ENCODE results near the gene TPI1.

TPI1 gene

GRCh38 chr12:6850796-6851152 lies 16.6 kb upstream of the TPI1 start:
- H3K4me3 ChIP-seq (ENCODE audit: low read depth, low read length) = peak overlapping the region; percentile 96
- H3K4me1 ChIP-seq = peaks cover 17% of the 10 kb centered on the region
- TF ChIP-seq, protein P1, sequence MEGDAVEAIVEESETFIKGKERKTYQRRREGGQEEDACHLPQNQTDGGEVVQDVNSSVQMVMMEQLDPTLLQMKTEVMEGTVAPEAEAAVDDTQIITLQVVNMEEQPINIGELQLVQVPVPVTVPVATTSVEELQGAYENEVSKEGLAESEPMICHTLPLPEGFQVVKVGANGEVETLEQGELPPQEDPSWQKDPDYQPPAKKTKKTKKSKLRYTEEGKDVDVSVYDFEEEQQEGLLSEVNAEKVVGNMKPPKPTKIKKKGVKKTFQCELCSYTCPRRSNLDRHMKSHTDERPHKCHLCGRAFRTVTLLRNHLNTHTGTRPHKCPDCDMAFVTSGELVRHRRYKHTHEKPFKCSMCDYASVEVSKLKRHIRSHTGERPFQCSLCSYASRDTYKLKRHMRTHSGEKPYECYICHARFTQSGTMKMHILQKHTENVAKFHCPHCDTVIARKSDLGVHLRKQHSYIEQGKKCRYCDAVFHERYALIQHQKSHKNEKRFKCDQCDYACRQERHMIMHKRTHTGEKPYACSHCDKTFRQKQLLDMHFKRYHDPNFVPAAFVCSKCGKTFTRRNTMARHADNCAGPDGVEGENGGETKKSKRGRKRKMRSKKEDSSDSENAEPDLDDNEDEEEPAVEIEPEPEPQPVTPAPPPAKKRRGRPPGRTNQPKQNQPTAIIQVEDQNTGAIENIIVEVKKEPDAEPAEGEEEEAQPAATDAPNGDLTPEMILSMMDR (IDR thresholded peaks at IDR 0.05) = no peak
- H2AFZ ChIP-seq = peak overlapping the region; percentile 99
- no peaks in the 10 kb centered on the region for H3K36me3 ChIP-seq (ENCODE audit: control insufficient read depth, insufficient read depth, low read length)
- H3K9ac ChIP-seq = no peak overlapping the region
- peak overlapping the region; percentile 98 for H3K27ac ChIP-seq
- H3K79me2 ChIP-seq = peaks cover 23% of the 10 kb centered on the region
- H3K4me2 ChIP-seq (ENCODE audit: low read length) = peak overlapping the region; percentile 99
- no peaks in the 10 kb centered on the region for H3K27me3 ChIP-seq (ENCODE audit: control insufficient read depth, insufficient read depth, low read length)
- H3K9me3 ChIP-seq (ENCODE audit: control insufficient read depth, low read length) = no peaks in the 10 kb centered on the region

DNA sequence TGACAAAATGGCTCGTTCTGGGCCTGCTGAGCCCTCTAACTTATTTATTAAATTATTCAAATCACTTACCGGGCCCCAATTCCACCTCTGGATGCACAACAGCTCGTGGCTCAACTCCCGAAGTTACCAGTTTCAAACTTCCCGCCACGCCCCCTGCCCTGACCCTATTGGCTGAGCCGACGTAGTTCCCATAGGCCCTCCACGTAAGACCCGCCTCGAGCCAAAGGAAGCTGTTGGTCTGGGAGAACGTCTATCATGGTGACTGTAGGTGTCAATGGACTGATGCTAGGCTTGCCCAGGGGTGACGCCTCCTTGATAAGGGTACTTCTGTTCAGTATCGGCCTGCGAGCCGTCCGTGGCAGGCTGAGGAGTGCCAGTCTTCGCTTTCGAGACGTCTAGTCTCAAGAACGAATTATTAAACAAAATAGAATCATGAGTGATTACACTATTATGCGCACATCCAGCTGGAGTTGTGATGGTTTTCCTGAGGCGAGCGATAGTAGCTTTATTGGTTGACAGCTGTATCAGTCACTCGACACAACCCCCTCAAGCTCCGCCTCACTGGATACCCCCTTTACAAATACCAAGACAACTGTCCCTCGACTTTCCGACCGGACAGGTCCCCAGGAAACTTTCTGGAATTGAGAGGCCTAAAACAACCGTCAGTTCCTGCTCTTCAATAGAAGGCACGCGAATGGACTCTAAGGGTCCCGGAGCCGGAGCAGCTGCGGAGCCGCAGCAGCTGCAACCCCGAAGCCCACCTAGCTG lies 16.0 kb upstream of the TPI1 start, which contains the start of gene CDCA3:
Gene CDCA3 (minus strand): TSS at position 134 of the 768 bp plus-strand sequence. CDS start 334 bp downstream, outside the sequence.
- Histone ChIP-seq H3K79me2 (peaks cover 23% of the 10 kb centered on the region), H3K27me3 (ENCODE audit: control insufficient read depth, insufficient read depth, low read length) (no peaks in the 10 kb centered on the region), H3K4me1 (peaks cover 17% of the 10 kb centered on the region), H2AFZ (peak within 1 kb of the TSS; percentile 99), H3K36me3 (ENCODE audit: control insufficient read depth, insufficient read depth, low read length) (no peaks in the 10 kb centered on the region), H3K9ac (peak within 1 kb of the TSS; percentile 13), H3K4me3 (ENCODE audit: low read depth, low read length) (peak within 1 kb of the TSS; percentile 96), H3K9me3 (ENCODE audit: control insufficient read depth, low read length) (no peaks in the 10 kb centered on the region), H3K4me2 (ENCODE audit: low read length) (peak within 1 kb of the TSS; percentile 99), H3K27ac (peak within 1 kb of the TSS; percentile 98)
- TF ChIP-seq, protein P1 (IDR thresholded peaks at IDR 0.05) = no peak

- H2AFZ ChIP-seq = peak within 1 kb of the TSS; percentile 99
- H3K4me3 ChIP-seq (ENCODE audit: low read depth, low read length) = peak within 1 kb of the TSS; percentile 96
- H3K9me3 ChIP-seq (ENCODE audit: control insufficient read depth, low read length) = no peaks in the 10 kb centered on the region
- H3K4me2 ChIP-seq (ENCODE audit: low read length) = peak within 1 kb of the TSS; percentile 99
- H3K9ac ChIP-seq = peak within 1 kb of the TSS; percentile 13
- H3K27ac ChIP-seq = peak within 1 kb of the TSS; percentile 98
- peaks cover 23% of the 10 kb centered on the region for H3K79me2 ChIP-seq
- TF ChIP-seq, protein P1 (IDR thresholded peaks at IDR 0.05) = peak; percentile 16
- peaks cover 17% of the 10 kb centered on the region for H3K4me1 ChIP-seq
- H3K36me3 ChIP-seq (ENCODE audit: control insufficient read depth, insufficient read depth, low read length) = no peaks in the 10 kb centered on the region
- H3K27me3 ChIP-seq (ENCODE audit: control insufficient read depth, insufficient read depth, low read length) = no peaks in the 10 kb centered on the region
These were observed 15.2 kb upstream of the TPI1 start, which contains the start of gene USP5 for GRCh38 chr12:6851921-6852650. USP5 (plus strand) TSS chr12:6852150; CDS start chr12:6852180, 30 bp downstream.

DNA sequence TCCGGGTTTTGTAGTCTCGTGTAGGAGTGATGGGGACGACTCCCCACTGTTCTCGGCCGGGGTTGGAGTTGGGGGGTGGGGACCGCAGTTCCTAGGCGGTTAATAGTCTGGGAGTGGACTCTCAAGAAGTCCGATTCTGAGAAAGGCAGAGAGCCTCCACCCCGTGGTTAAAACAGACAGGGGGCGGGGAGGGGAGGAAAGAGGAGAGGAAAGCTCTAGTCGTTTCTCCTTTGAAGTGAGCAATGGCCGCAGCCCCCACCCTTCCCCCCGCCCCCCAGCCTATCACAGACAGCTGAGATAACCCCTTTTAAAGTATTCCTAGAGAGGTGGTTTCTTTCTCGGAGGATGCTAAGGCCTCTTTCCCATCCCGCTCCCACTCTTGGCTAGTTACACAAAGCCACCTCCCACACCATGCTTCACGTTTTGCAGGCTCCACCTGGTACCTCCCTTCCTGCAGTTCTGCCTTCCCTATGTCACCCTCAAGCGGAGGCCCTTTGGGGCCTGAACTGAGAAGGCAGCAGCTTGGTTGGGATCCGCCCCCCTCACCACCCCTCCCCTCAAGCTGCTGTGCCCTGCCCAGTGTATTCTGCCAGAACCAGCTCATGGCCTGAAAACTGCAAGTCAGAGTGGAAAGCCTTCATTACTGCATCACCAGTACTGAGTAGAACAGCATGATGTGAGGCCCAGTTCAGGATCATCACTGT lies 14.5 kb upstream of the TPI1 start:
- Histone ChIP-seq H2AFZ (peak overlapping the region; percentile 99), H3K4me2 (ENCODE audit: low read length) (peak overlapping the region; percentile 60), H3K9ac (no peak overlapping the region), H3K4me1 (peaks cover 17% of the 10 kb centered on the region), H3K4me3 (ENCODE audit: low read depth, low read length) (peak overlapping the region; percentile 96), H3K27ac (peak overlapping the region; percentile 98), H3K36me3 (ENCODE audit: control insufficient read depth, insufficient read depth, low read length) (no peaks in the 10 kb centered on the region), H3K79me2 (peaks cover 24% of the 10 kb centered on the region), H3K27me3 (ENCODE audit: control insufficient read depth, insufficient read depth, low read length) (no peaks in the 10 kb centered on the region), H3K9me3 (ENCODE audit: control insufficient read depth, low read length) (no peaks in the 10 kb centered on the region)
- TF ChIP-seq, protein P1 (IDR thresholded peaks at IDR 0.05) = no peak

All from parathyroid adenoma (tissue), 2 donors.